ENCODE results near the gene WTAP.
"Not testable (repeated sequence)": the region's sequence is repeated elsewhere in the genome, so short reads cannot be mapped to it uniquely, and the experiment has no call there.

The WTAP gene

GRCh38 chr6:159686040-159686439 is 41.3 kb upstream of the WTAP start:
- peaks cover 5% of the 10 kb centered on the region in 2 donors for H3K4me1 ChIP-seq (ENCODE audit: control insufficient read depth in 1 of 2, insufficient read depth in 2 of 2, low read length in 2 of 2)
- no peaks in the 10 kb centered on the region for H3K27me3 ChIP-seq (ENCODE audit: control insufficient read depth in 1 of 2, insufficient read depth in 2 of 2, low read length in 2 of 2)
- H3K9ac ChIP-seq (ENCODE audit: low read depth in 1 of 2, low read length in 2 of 2): no peak overlapping the region
- H3K36me3 ChIP-seq (ENCODE audit: control insufficient read depth in 1 of 2, insufficient read depth in 2 of 2, low read length in 2 of 2): peaks cover 7 to 76% of the 10 kb centered on the region in 2 donors
- no peaks in the 10 kb centered on the region for H3K9me3 ChIP-seq (ENCODE audit: control insufficient read depth in 1 of 2, low read length in 2 of 2)
- no peak overlapping the region for H3K4me3 ChIP-seq (ENCODE audit: low read depth in 1 of 2, low read length in 2 of 2)
- H3K27ac ChIP-seq (ENCODE audit: low read depth, low read length): no peak overlapping the region

GRCh38 chr6:159686703-159687102 is 40.6 kb upstream of the WTAP start:
- peaks cover 6 to 8% of the 10 kb centered on the region in 2 donors for H3K4me1 ChIP-seq (ENCODE audit: control insufficient read depth in 1 of 2, insufficient read depth in 2 of 2, low read length in 2 of 2)

DNA sequence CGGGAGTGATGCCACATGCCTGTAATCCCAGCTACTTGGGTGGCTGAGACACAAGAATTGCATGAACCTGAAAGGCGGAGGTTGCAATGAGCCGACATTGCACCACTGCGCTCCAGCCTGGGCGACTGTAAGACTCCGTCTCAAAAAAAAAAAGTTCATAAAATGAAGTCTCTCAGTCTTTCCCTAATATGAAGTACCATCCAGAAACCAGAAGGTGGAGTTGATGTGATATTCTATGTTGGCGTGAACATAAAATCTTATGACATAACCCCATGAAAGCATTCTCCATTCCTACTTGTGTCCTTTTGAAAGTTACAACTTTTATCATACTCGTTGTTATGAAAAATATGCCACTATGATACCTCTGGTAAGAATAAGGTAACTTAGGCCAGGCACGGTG is 40.0 kb upstream of the WTAP start:
- no peak overlapping the region for H3K4me3 ChIP-seq (ENCODE audit: low read depth in 1 of 2, low read length in 2 of 2)
- H3K36me3 ChIP-seq (ENCODE audit: control insufficient read depth in 1 of 2, insufficient read depth in 2 of 2, low read length in 2 of 2): peaks cover 3 to 65% of the 10 kb centered on the region in 2 donors
- H3K9me3 ChIP-seq (ENCODE audit: control insufficient read depth in 1 of 2, low read length in 2 of 2): no peaks in the 10 kb centered on the region
- no peak overlapping the region for H3K27ac ChIP-seq (ENCODE audit: low read depth, low read length)
- H3K4me1 ChIP-seq (ENCODE audit: control insufficient read depth in 1 of 2, insufficient read depth in 2 of 2, low read length in 2 of 2): peaks cover 13 to 15% of the 10 kb centered on the region in 2 donors
- no peaks in the 10 kb centered on the region for H3K27me3 ChIP-seq (ENCODE audit: control insufficient read depth in 1 of 2, insufficient read depth in 2 of 2, low read length in 2 of 2)
- no peak overlapping the region for H3K9ac ChIP-seq (ENCODE audit: low read depth in 1 of 2, low read length in 2 of 2)

More at GRCh38 chr6:159686703-159687102, 40.6 kb upstream of the WTAP start:
- Histone ChIP-seq H3K4me3 (ENCODE audit: low read depth in 1 of 2, low read length in 2 of 2) (no peak overlapping the region), H3K9me3 (ENCODE audit: control insufficient read depth in 1 of 2, low read length in 2 of 2) (no peaks in the 10 kb centered on the region), H3K9ac (ENCODE audit: low read depth in 1 of 2, low read length in 2 of 2) (no peak overlapping the region), H3K27me3 (ENCODE audit: control insufficient read depth in 1 of 2, insufficient read depth in 2 of 2, low read length in 2 of 2) (no peaks in the 10 kb centered on the region), H3K27ac (ENCODE audit: low read depth, low read length) (no peak overlapping the region), H3K36me3 (ENCODE audit: control insufficient read depth in 1 of 2, insufficient read depth in 2 of 2, low read length in 2 of 2) (peaks cover 4 to 70% of the 10 kb centered on the region in 2 donors)

- Histone ChIP-seq H3K9me3 (ENCODE audit: control insufficient read depth in 1 of 2, low read length in 2 of 2) (no peaks in the 10 kb centered on the region), H3K27me3 (ENCODE audit: control insufficient read depth in 1 of 2, insufficient read depth in 2 of 2, low read length in 2 of 2) (no peaks in the 10 kb centered on the region), H3K4me1 (ENCODE audit: control insufficient read depth in 1 of 2, insufficient read depth in 2 of 2, low read length in 2 of 2) (peaks cover 14 to 15% of the 10 kb centered on the region in 2 donors), H3K9ac (ENCODE audit: low read depth in 1 of 2, low read length in 2 of 2) (no peak overlapping the region), H3K27ac (ENCODE audit: low read depth, low read length) (no peak overlapping the region), H3K36me3 (ENCODE audit: control insufficient read depth in 1 of 2, insufficient read depth in 2 of 2, low read length in 2 of 2) (peaks cover 3 to 55% of the 10 kb centered on the region in 2 donors), H3K4me3 (ENCODE audit: low read depth in 1 of 2, low read length in 2 of 2) (no peak overlapping the region)
Measured at GRCh38 chr6:159688266-159688905, 38.9 kb upstream of the WTAP start.

GRCh38 chr6:159689001-159689400 is 38.3 kb upstream of the WTAP start:
- peaks cover 18% of the 10 kb centered on the region in 2 donors for H3K4me1 ChIP-seq (ENCODE audit: control insufficient read depth in 1 of 2, insufficient read depth in 2 of 2, low read length in 2 of 2)
- H3K27me3 ChIP-seq (ENCODE audit: control insufficient read depth in 1 of 2, insufficient read depth in 2 of 2, low read length in 2 of 2): no peaks in the 10 kb centered on the region
- peaks cover 3 to 49% of the 10 kb centered on the region in 2 donors for H3K36me3 ChIP-seq (ENCODE audit: control insufficient read depth in 1 of 2, insufficient read depth in 2 of 2, low read length in 2 of 2)
- no peak overlapping the region for H3K4me3 ChIP-seq (ENCODE audit: low read depth in 1 of 2, low read length in 2 of 2)
- H3K9ac ChIP-seq (ENCODE audit: low read depth in 1 of 2, low read length in 2 of 2): no peak overlapping the region
- no peaks in the 10 kb centered on the region for H3K9me3 ChIP-seq (ENCODE audit: control insufficient read depth in 1 of 2, low read length in 2 of 2)
- no peak overlapping the region for H3K27ac ChIP-seq (ENCODE audit: low read depth, low read length)

DNA sequence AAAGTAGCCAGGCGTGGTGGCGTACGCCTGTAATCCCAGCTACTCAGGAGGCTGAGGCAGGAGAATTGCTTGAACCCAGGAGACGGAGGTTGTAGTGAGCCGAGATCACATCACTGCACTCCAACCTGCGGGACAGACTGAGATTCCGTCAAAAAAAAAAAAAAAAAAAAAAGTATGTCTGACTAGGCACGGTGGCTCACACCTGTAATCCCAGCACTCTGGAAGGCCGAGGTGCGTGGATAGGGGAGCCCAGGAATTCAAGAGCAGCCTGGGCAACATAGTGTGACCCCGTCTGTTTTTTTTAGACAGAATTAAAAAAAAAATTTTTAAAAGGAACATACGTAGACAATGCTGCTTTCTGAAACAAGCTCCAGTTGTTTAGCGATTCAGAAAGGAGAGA is 37.2 kb upstream of the WTAP start:
- H3K4me3 ChIP-seq (ENCODE audit: low read depth in 1 of 2, low read length in 2 of 2); H3K9me3 ChIP-seq (ENCODE audit: control insufficient read depth in 1 of 2, low read length in 2 of 2); H3K27ac ChIP-seq (ENCODE audit: low read depth, low read length); H3K9ac ChIP-seq (ENCODE audit: low read depth in 1 of 2, low read length in 2 of 2); H3K27me3 ChIP-seq (ENCODE audit: control insufficient read depth in 1 of 2, insufficient read depth in 2 of 2, low read length in 2 of 2): not testable (repeated sequence)
- Histone ChIP-seq H3K36me3 (ENCODE audit: control insufficient read depth in 1 of 2, insufficient read depth in 2 of 2, low read length in 2 of 2) (peaks cover 3 to 42% of the 10 kb centered on the region in 2 donors), H3K4me1 (ENCODE audit: control insufficient read depth in 1 of 2, insufficient read depth in 2 of 2, low read length in 2 of 2) (peaks cover 21 to 27% of the 10 kb centered on the region in 2 donors)

GRCh38 chr6:159691133-159691962 is 36.0 kb upstream of the WTAP start:
- H3K9ac ChIP-seq (ENCODE audit: low read depth in 1 of 2, low read length in 2 of 2): peak overlapping the region; percentile 86 to 99
- peak overlapping the region; percentile 89 for H3K27ac ChIP-seq (ENCODE audit: low read depth, low read length)
- H3K4me1 ChIP-seq (ENCODE audit: control insufficient read depth in 1 of 2, insufficient read depth in 2 of 2, low read length in 2 of 2): peaks cover 21 to 27% of the 10 kb centered on the region in 2 donors

GRCh38 chr6:159691963-159692287 is 35.4 kb upstream of the WTAP start:
- Histone ChIP-seq H3K9ac (ENCODE audit: low read depth in 1 of 2, low read length in 2 of 2) (peak overlapping the region; percentile 86 to 99), H3K36me3 (ENCODE audit: control insufficient read depth in 1 of 2, insufficient read depth in 2 of 2, low read length in 2 of 2) (peaks cover 3 to 24% of the 10 kb centered on the region in 2 donors)

More at GRCh38 chr6:159691133-159691962, 36.0 kb upstream of the WTAP start:
- peaks cover 3 to 30% of the 10 kb centered on the region in 2 donors for H3K36me3 ChIP-seq (ENCODE audit: control insufficient read depth in 1 of 2, insufficient read depth in 2 of 2, low read length in 2 of 2)
- H3K4me3 ChIP-seq (ENCODE audit: low read depth in 1 of 2, low read length in 2 of 2): peak overlapping the region; percentile 94 to 97
- no peaks in the 10 kb centered on the region for H3K27me3 ChIP-seq (ENCODE audit: control insufficient read depth in 1 of 2, insufficient read depth in 2 of 2, low read length in 2 of 2)
- H3K9me3 ChIP-seq (ENCODE audit: control insufficient read depth in 1 of 2, low read length in 2 of 2): no peaks in the 10 kb centered on the region

GRCh38 chr6:159692303-159693127 is 34.8 kb upstream of the WTAP start:
- H3K4me1 ChIP-seq (ENCODE audit: control insufficient read depth in 1 of 2, insufficient read depth in 2 of 2, low read length in 2 of 2): peaks cover 21 to 27% of the 10 kb centered on the region in 2 donors
- H3K9ac ChIP-seq (ENCODE audit: low read depth in 1 of 2, low read length in 2 of 2): peak overlapping the region; percentile 86 to 99
- H3K9me3 ChIP-seq (ENCODE audit: control insufficient read depth in 1 of 2, low read length in 2 of 2): no peaks in the 10 kb centered on the region
- peak overlapping the region; percentile 89 for H3K27ac ChIP-seq (ENCODE audit: low read depth, low read length)
- peak overlapping the region; percentile 94 to 97 for H3K4me3 ChIP-seq (ENCODE audit: low read depth in 1 of 2, low read length in 2 of 2)
- no peaks in the 10 kb centered on the region for H3K27me3 ChIP-seq (ENCODE audit: control insufficient read depth in 1 of 2, insufficient read depth in 2 of 2, low read length in 2 of 2)
- peaks cover 3 to 18% of the 10 kb centered on the region in 2 donors for H3K36me3 ChIP-seq (ENCODE audit: control insufficient read depth in 1 of 2, insufficient read depth in 2 of 2, low read length in 2 of 2)

More at GRCh38 chr6:159691963-159692287, 35.4 kb upstream of the WTAP start:
- Histone ChIP-seq H3K27me3 (ENCODE audit: control insufficient read depth in 1 of 2, insufficient read depth in 2 of 2, low read length in 2 of 2) (no peaks in the 10 kb centered on the region), H3K4me3 (ENCODE audit: low read depth in 1 of 2, low read length in 2 of 2) (peak overlapping the region; percentile 94 to 97), H3K27ac (ENCODE audit: low read depth, low read length) (peak overlapping the region; percentile 89), H3K9me3 (ENCODE audit: control insufficient read depth in 1 of 2, low read length in 2 of 2) (no peaks in the 10 kb centered on the region), H3K4me1 (ENCODE audit: control insufficient read depth in 1 of 2, insufficient read depth in 2 of 2, low read length in 2 of 2) (peaks cover 21 to 27% of the 10 kb centered on the region in 2 donors)
